C4-2B (cell line): ENCODE data around the gene FOXP1.
"Not testable (repeated sequence)": the region's sequence is repeated elsewhere in the genome, so short reads cannot be mapped to it uniquely, and the experiment has no call there.

Experiments used
- H3K27ac ChIP-seq: fragments of 450-650 bp; 2 replicates; pipeline ENCODE4 v1.5.1; 2017
- ZFX ChIP-seq: fragments of 450-650 bp; IDR thresholded peaks from 2 replicates; pipeline ENCODE4 v1.6.1; 2017
- TF ChIP-seq, protein P1 (sequence below): fragments of 450-650 bp; conservative IDR thresholded peaks from 2 replicates; pipeline ENCODE4 v1.5.1; 2017; ENCODE audit warnings: mild to moderate bottlenecking

The FOXP1 gene

GRCh38 chr3:71532639-71533395 lies 50.7 kb downstream of the FOXP1 start:
- no peak for TF ChIP-seq ZFX
- TF ChIP-seq, protein P1, sequence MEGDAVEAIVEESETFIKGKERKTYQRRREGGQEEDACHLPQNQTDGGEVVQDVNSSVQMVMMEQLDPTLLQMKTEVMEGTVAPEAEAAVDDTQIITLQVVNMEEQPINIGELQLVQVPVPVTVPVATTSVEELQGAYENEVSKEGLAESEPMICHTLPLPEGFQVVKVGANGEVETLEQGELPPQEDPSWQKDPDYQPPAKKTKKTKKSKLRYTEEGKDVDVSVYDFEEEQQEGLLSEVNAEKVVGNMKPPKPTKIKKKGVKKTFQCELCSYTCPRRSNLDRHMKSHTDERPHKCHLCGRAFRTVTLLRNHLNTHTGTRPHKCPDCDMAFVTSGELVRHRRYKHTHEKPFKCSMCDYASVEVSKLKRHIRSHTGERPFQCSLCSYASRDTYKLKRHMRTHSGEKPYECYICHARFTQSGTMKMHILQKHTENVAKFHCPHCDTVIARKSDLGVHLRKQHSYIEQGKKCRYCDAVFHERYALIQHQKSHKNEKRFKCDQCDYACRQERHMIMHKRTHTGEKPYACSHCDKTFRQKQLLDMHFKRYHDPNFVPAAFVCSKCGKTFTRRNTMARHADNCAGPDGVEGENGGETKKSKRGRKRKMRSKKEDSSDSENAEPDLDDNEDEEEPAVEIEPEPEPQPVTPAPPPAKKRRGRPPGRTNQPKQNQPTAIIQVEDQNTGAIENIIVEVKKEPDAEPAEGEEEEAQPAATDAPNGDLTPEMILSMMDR = no peak
- H3K27ac ChIP-seq = no peak overlapping the region

GRCh38 chr3:71530903-71531530 lies 52.5 kb downstream of the FOXP1 start:
- no peak overlapping the region for H3K27ac ChIP-seq
- TF ChIP-seq ZFX = no peak
- TF ChIP-seq, protein P1 = no peak

GRCh38 chr3:71528816-71529215 lies 54.7 kb downstream of the FOXP1 start:
- no peak for TF ChIP-seq ZFX
- TF ChIP-seq, protein P1 = no peak
- no peak overlapping the region for H3K27ac ChIP-seq

DNA sequence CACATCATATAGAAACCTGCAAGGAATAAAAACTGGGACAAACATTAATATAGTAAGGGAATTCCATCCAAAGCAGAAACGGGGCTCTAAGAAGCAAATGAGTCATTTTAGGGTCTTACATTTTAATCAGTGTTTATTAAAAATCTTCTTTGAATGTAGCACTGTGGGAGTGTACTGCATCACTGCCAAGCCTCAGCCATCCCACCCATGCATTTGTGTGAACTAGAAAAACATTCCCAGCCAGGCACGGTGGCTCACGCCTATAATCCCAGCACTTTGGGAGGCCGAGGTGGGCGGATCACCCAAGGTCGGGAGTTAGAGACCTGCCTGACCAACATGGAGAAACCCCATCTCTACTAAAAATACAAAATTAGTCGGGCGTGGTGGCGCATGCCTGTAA lies 57.1 kb downstream of the FOXP1 start:
- H3K27ac ChIP-seq = not testable (repeated sequence)

GRCh38 chr3:71525391-71525790 lies 58.1 kb downstream of the FOXP1 start:
- TF ChIP-seq ZFX = no peak
- TF ChIP-seq, protein P1 = no peak
- no peak overlapping the region for H3K27ac ChIP-seq

GRCh38 chr3:71524672-71525071 lies 58.9 kb downstream of the FOXP1 start:
- no peak overlapping the region for H3K27ac ChIP-seq
- TF ChIP-seq ZFX = no peak
- TF ChIP-seq, protein P1 = no peak

GRCh38 chr3:71523628-71524027 lies 59.9 kb downstream of the FOXP1 start:
- no peak overlapping the region for H3K27ac ChIP-seq
- TF ChIP-seq, protein P1 = no peak
- no peak for TF ChIP-seq ZFX
